GM13977 (cell line): Measurements from ENCODE around the gene ACTL6B.

Experiments used
- DNase-seq: peaks from one replicate; pipeline ENCODE4 v3.0.0; 2012; ENCODE audit warnings: low spot score
- in situ Hi-C: fragments of 300-500 bp; cut with MboI; formaldehyde crosslinking; loops from one replicate; pipeline ENCODE4 v1.12.0; 2022; ENCODE audit warnings: low sequenced_read_pairs, low pct_unique_long_range_greater_than_20kb, mixed read lengths, inconsistent platforms; ENCODE audit not compliant: unreplicated experiment
- TF ChIP-seq, protein P1 (sequence below): IDR thresholded peaks from 2 replicates; pipeline ENCODE4 v1.5.1; 2012; ENCODE audit warnings: mild to moderate bottlenecking, control low read depth; ENCODE audit not compliant: insufficient read depth; ENCODE audit errors: extremely low read depth, missing control alignments

The ACTL6B gene

DNA sequence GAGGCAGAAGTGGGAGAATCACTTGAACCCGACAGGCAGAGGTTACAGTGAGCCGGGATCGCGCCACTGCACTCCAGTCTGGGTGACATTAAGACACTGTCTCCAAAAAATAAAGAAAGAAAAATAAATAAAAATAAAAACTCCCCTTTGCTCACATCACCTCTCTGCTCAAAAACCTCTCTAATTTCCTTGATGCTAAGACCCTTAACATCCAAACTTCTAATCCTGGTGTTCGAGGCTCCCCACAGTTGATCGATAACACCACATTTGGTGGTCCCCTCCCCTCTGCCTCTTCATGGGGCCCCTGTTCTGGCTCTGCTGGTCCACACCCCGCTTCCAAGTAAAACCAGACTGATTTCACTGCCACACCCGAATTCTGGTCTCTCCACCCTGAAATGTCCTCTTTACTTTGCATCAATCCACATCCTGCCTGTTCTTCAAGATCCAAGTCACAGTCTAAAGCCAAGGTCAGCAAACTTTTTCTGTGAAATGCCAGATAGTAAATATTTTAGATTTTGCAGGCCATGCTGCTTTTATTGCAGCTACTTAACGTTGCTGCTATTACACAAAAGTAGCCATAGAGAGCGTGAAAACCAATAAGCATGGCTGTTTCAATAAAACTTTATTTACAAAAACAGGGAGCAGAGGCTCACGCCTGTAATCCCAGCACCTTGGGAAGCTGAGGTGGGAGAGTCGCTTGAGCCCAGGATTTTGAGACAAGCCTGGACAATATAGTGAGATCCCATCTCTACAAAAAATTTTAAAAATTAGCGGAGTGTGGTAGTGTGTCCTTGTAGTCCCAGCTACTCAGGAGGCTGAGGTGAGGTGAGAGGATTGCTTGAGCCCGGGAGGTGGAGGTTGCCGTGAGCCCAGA lies 32.1 kb downstream of the ACTL6B start:
- in situ Hi-C loops, result no loop called here
- TF ChIP-seq, protein P1, sequence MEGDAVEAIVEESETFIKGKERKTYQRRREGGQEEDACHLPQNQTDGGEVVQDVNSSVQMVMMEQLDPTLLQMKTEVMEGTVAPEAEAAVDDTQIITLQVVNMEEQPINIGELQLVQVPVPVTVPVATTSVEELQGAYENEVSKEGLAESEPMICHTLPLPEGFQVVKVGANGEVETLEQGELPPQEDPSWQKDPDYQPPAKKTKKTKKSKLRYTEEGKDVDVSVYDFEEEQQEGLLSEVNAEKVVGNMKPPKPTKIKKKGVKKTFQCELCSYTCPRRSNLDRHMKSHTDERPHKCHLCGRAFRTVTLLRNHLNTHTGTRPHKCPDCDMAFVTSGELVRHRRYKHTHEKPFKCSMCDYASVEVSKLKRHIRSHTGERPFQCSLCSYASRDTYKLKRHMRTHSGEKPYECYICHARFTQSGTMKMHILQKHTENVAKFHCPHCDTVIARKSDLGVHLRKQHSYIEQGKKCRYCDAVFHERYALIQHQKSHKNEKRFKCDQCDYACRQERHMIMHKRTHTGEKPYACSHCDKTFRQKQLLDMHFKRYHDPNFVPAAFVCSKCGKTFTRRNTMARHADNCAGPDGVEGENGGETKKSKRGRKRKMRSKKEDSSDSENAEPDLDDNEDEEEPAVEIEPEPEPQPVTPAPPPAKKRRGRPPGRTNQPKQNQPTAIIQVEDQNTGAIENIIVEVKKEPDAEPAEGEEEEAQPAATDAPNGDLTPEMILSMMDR, result no peak

DNA sequence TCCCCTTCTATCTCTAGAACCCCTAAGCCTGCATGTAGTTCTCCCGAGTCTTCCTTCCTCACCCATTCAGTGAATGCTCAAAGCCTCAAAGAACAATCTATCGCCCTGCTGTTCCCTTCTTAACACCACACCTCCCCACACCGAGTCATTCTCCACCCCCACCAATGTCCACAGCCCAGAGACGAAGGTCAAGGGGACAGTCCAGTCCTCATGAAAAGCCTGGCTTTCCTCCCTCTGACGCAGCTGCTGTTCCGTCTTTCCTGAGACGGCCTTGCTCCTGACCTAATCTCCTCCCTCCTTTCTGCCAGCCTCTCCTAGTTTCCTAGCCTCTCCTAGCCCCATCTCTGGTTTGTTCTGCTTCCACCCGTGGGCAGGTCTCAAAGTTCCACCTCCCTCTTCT lies 34.7 kb downstream of the ACTL6B start:
- TF ChIP-seq, protein P1, result no peak
- in situ Hi-C loops, result no loop called here

More for the DNA sequence above, 32.1 kb downstream of the ACTL6B start:
- no peak for DNase-seq

DNA sequence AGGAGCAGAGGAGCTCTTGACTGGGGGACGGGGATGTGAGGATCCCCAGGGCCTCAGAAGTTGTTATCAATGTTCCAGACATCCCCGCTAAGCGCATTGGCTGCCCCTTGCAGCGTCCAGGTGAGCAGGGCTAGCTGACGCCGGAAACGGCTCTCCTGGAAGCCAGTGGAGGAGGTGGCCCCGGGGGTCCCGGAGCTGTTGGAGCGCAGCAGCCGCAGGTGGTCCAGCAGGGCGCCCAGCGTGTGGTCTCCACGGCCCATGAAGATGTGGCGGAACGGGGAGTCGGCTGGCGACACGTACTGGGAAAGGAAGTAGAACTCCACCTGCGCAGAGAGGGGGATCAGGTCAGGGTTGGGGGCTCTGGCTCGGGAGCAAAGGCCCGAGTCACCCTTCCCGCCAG lies 35.4 kb downstream of the ACTL6B start:
- in situ Hi-C loops, result no loop called here
- no peak for DNase-seq
- TF ChIP-seq, protein P1, result no peak

More for the DNA sequence above, 34.7 kb downstream of the ACTL6B start:
- no peak for DNase-seq

DNA sequence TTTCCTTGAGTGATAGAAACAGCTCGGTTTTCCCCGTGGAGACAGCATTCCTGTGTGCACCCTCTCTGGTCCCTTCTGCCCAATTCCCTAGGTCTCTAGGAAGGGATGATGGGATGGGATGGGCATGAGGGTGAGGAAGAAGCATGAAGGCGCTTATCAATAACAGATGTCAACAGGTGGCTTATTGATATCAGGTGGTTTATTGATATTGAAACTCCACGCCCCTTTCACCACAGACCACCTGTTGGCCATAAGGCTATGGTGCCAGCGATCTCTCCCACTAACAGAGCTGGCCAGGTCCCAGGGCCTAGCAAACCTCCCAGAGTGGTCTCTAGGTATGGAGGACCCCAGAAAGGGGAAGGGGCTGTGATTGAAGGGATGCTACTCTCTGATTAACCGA lies 36.0 kb downstream of the ACTL6B start:
- TF ChIP-seq, protein P1, result no peak
- in situ Hi-C loops, result no loop called here
- DNase-seq, result no peak

DNA sequence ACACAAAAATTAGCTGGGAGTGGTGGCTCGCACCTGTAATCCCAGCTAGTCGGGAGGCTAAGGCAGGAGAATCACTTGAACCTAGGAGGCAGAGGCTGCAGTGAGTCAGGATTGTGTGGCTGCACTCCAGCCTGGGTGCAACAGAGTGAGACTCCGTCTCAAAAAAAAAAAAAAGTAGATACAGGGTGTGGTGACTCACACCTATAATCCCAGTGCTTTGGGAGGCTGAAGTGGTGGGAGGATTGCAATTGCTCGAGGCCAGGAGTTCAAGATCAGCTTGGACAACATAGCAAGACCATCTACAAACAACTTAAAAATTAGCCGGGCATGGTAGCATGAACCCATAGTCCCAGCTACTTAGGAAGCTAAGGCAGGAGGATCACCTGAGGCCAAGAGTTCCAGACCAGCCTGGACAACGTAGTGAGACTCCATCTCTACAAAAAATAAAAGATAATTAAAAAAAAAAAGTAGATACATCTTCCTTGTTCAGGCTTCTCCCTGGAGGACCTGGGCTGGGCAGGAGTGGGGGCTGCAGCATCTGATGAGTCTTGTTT lies 41.9 kb downstream of the ACTL6B start:
- DNase-seq, result no peak
- TF ChIP-seq, protein P1, result no peak
- in situ Hi-C loops, result no loop called here

DNA sequence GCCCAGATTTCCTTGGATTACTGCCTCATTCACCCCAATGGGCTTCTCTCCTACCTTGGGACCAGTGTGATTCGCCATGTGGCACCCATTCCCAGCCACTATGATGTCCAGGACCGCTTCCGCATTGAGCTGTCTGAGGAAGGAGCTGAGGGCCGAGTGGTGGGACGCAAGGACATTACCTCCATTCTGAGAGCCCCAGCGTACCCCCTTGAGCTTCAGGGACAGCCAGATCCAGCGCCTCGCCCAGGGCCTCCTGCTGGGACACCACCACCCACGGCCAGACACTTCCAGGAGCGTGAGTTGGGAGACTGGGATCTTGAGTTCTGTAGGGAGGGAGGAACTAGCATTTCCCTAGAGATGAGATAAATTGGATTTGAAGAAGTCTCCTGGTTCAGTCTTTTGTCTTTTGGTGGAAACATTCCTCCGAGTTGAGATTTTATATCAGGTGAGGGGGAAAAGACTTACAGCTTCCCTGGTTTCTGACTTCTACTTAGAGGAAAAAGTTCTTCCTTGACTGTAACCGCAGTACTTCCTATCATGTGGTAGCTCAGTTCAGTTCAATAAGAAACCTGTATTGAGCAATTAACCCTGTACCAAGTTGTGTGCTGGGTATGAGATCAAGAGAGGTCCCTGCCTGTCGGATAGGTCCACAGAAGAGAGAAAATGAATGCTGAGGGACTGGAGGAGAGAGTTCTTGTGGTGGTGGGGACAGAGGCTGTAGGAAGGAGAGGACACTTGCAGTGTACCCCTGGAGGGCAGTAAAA lies 42.7 kb downstream of the ACTL6B start:
- DNase-seq, result no peak
- TF ChIP-seq, protein P1, result no peak
- in situ Hi-C loops, result no loop called here
